HepG2 (cell line): ENCODE data around the gene LRRC8E. TPM values are rescaled to one million over a fixed set of nuclear protein-coding genes. Genes with fewer than 3 reads are reported as not detected.

ENCODE experiments used
- ATF3 ChIP-seq: sonication (generic); formaldehyde crosslinking; IDR thresholded peaks from 2 replicates; pipeline ENCODE4 v1.4.0; 2020; ENCODE audit warnings: missing genetic modification reagents
- BORCS8-MEF2B ChIP-seq: sonication (generic); formaldehyde crosslinking; IDR thresholded peaks from 2 replicates; pipeline ENCODE4 v1.8.0; 2022; ENCODE audit warnings: mild to moderate bottlenecking, missing genetic modification reagents
- CBX2 ChIP-seq, 2 experiments: fragments of 200-600 bp in 1 of 2; sonication (generic); formaldehyde crosslinking in 1 of 2; IDR thresholded peaks; 2 replicates each; pipeline versions ENCODE4 v1.7.0 to v1.8.1; 2018 to 2022; ENCODE audit warnings: low read depth in 2 of 2, low read length in 1 of 2, mild to moderate bottlenecking in 1 of 2, missing genetic modification reagents in 1 of 2
- CREM ChIP-seq, 2 experiments: sonication (generic) in 1 of 2; formaldehyde crosslinking in 1 of 2; IDR thresholded peaks; 2 replicates each; pipeline versions ENCODE4 v1.4.0 to v1.6.1; 2016 to 2020; ENCODE audit warnings: antibody characterized with exemption in 1 of 2, mild to moderate bottlenecking in 1 of 2, missing genetic modification reagents in 1 of 2
- FOXA3 ChIP-seq: IDR thresholded peaks from 2 replicates; pipeline ENCODE4 v1.6.1; 2016; ENCODE audit warnings: missing genetic modification reagents, missing compliant biosample characterization
- GATAD2A ChIP-seq: IDR thresholded peaks from 2 replicates; pipeline ENCODE4 v1.6.1; 2016
- HMGXB3 ChIP-seq: sonication (generic); formaldehyde crosslinking; IDR thresholded peaks from 2 replicates; pipeline ENCODE4 v1.4.0; 2020; ENCODE audit warnings: missing genetic modification reagents, borderline replicate concordance
- HNF4A ChIP-seq: sonication (generic); formaldehyde crosslinking; IDR thresholded peaks from 2 replicates; pipeline ENCODE4 v1.4.0; 2020; ENCODE audit warnings: missing genetic modification reagents
- KDM5B ChIP-seq: sonication (generic); formaldehyde crosslinking; IDR thresholded peaks from 2 replicates; pipeline ENCODE4 v1.4.0; 2020; ENCODE audit warnings: missing genetic modification reagents, mild to moderate bottlenecking, borderline replicate concordance
- MLXIP ChIP-seq: sonication (generic); formaldehyde crosslinking; IDR thresholded peaks from 2 replicates; pipeline ENCODE4 v1.9.0; 2021; ENCODE audit warnings: missing genetic modification reagents, borderline replicate concordance
- NONO ChIP-seq, 2 experiments: fragments of 450-650 bp in 1 of 2; sonication (generic) in 1 of 2; formaldehyde crosslinking in 1 of 2; IDR thresholded peaks in 1 of 2; conservative IDR thresholded peaks in 1 of 2; 2 replicates each; pipeline versions ENCODE4 v1.6.1 to v1.8.0; 2017 to 2022; ENCODE audit warnings: mild to moderate bottlenecking in 1 of 2, missing genetic modification reagents in 1 of 2, moderate library complexity in 1 of 2
- PCBP2 ChIP-seq: fragments of 200-400 bp; formaldehyde crosslinking; optimal IDR thresholded peaks from 2 replicates; pipeline ENCODE3; 2018; ENCODE audit warnings: low read length, low read depth; ENCODE audit not compliant: poor library complexity, severe bottlenecking
- ZIK1 ChIP-seq: sonication (generic); formaldehyde crosslinking; IDR thresholded peaks from 2 replicates; pipeline ENCODE4 v1.5.0; 2020; ENCODE audit warnings: mild to moderate bottlenecking, low read depth, missing genetic modification reagents, borderline replicate concordance
- ZNF121 ChIP-seq: sonication (generic); formaldehyde crosslinking; IDR thresholded peaks from 2 replicates; pipeline ENCODE4 v1.5.0; 2020; ENCODE audit warnings: mild to moderate bottlenecking, missing genetic modification reagents
- ZNF18 ChIP-seq: sonication (generic); formaldehyde crosslinking; IDR thresholded peaks from 2 replicates; pipeline ENCODE4 v1.8.0; 2022; ENCODE audit warnings: mild to moderate bottlenecking, missing genetic modification reagents; ENCODE audit not compliant: insufficient replicate concordance
- ZNF713 ChIP-seq: sonication (generic); formaldehyde crosslinking; IDR thresholded peaks from 2 replicates; pipeline ENCODE4 v1.4.0; 2020; ENCODE audit warnings: mild to moderate bottlenecking, missing genetic modification reagents
- ZNF740 ChIP-seq: sonication (generic); formaldehyde crosslinking; IDR thresholded peaks from 2 replicates; pipeline ENCODE4 v1.4.0; 2020; ENCODE audit warnings: missing genetic modification reagents
- ZNF768 ChIP-seq: sonication (generic); formaldehyde crosslinking; IDR thresholded peaks from 2 replicates; pipeline ENCODE4 v1.4.0; 2020; ENCODE audit warnings: missing genetic modification reagents
- ZNF792 ChIP-seq: IDR thresholded peaks from 2 replicates; pipeline ENCODE4 v1.6.1; 2016
- ZNF891 ChIP-seq: sonication (generic); formaldehyde crosslinking; IDR thresholded peaks from 2 replicates; pipeline ENCODE4 v1.5.0; 2020; ENCODE audit warnings: mild to moderate bottlenecking, missing genetic modification reagents
- ZZZ3 ChIP-seq: sonication (generic); formaldehyde crosslinking; IDR thresholded peaks from 2 replicates; pipeline ENCODE4 v1.4.0; 2020; ENCODE audit warnings: missing genetic modification reagents, mild to moderate bottlenecking, borderline replicate concordance
- polyA plus RNA-seq, 8 experiments: library from polyadenylated mRNA; depleted of rRNA in 3 of 8; stranded (reverse) in 7 of 8; unstranded in 1 of 8; fragments of >200 nt; fragmentation: Illumina TruSeq in 4 of 8; extraction: Trizol in 4 of 8; gene quantifications; 2 replicates each; pipeline versions ENCODE4 v1.2.1 to v1.2.3, GENCODE V29; 2011 to 2016; ENCODE audit warnings: low read depth in 4 of 8, missing spikeins in 1 of 8, mixed read lengths in 1 of 8; ENCODE audit not compliant: insufficient read depth in 1 of 8
- total RNA-seq, 5 experiments: library from RNA; depleted of rRNA; stranded (reverse); fragments of >200 nt; fragmentation: Illumina TruSeq; extraction: Trizol; gene quantifications; 2 replicates each; pipeline ENCODE4 v1.2.3, GENCODE V29; 2016; ENCODE audit warnings: low read depth in 1 of 5

The LRRC8E gene
- total and polyA plus RNA-seq, 2 of the 13 experiments (the other 11 are each of a cell fraction or from before 2014, with no cell fraction given), result 8.0 to 10.3 TPM

GRCh38 chr19:7897292-7897691 is 9.0 kb downstream of the LRRC8E start (continued):
- peak; percentile 71 for TF ChIP-seq HNF4A (CRISPR knock-in tag)
- TF ChIP-seq ZZZ3, result no peak
- TF ChIP-seq GATAD2A, result peak; percentile 73
- peak; percentile 33 for TF ChIP-seq ZNF18 (CRISPR knock-in tag)
- no peak for TF ChIP-seq CBX2 (IDR thresholded peaks at IDR 0.05; ENCODE audit: low read depth, low read length)
- no peak for TF ChIP-seq CBX2 (CRISPR knock-in tag; IDR thresholded peaks at IDR 0.05; ENCODE audit: low read depth)
- no peak for TF ChIP-seq ZNF121 (CRISPR knock-in tag)
- TF ChIP-seq ZNF713 (CRISPR knock-in tag), result no peak
- TF ChIP-seq CREM (IDR thresholded peaks at IDR 0.05), result no peak
- TF ChIP-seq CREM (CRISPR knock-in tag; IDR thresholded peaks at IDR 0.05), result no peak
- TF ChIP-seq ZNF740, result no peak
- peak; percentile 44 for TF ChIP-seq FOXA3 (CRISPR knock-in tag)
- no peak for TF ChIP-seq ZNF792 (CRISPR knock-in tag)
- no peak for TF ChIP-seq MLXIP (CRISPR knock-in tag)
- TF ChIP-seq ZNF768, result no peak
- no peak for TF ChIP-seq HMGXB3 (CRISPR knock-in tag)
- no peak for TF ChIP-seq ATF3 (CRISPR knock-in tag)
- no peak for TF ChIP-seq ZNF891 (CRISPR knock-in tag)
- no peak for TF ChIP-seq NONO (IDR thresholded peaks at IDR 0.05)
- TF ChIP-seq NONO (CRISPR knock-in tag; conservative IDR thresholded peaks at IDR 0.05), result 0 out of 2 replicates have a peak, but pooled peaks have one; percentile 20
- TF ChIP-seq KDM5B (CRISPR knock-in tag), result no peak
- TF ChIP-seq ZIK1 (CRISPR knock-in tag), result no peak
- no peak for TF ChIP-seq BORCS8-MEF2B (CRISPR knock-in tag)
- TF ChIP-seq PCBP2, result no peak
